NCI-H187 treated with DMSO at 0.1 percent for 48 hours (cell line): Measurements from ENCODE around the gene NAA10.

Experiments
- DNase-seq: peaks from one replicate; lab custom pipeline; 2025; lab: John Stamatoyannopoulos, UW

The NAA10 gene

DNA sequence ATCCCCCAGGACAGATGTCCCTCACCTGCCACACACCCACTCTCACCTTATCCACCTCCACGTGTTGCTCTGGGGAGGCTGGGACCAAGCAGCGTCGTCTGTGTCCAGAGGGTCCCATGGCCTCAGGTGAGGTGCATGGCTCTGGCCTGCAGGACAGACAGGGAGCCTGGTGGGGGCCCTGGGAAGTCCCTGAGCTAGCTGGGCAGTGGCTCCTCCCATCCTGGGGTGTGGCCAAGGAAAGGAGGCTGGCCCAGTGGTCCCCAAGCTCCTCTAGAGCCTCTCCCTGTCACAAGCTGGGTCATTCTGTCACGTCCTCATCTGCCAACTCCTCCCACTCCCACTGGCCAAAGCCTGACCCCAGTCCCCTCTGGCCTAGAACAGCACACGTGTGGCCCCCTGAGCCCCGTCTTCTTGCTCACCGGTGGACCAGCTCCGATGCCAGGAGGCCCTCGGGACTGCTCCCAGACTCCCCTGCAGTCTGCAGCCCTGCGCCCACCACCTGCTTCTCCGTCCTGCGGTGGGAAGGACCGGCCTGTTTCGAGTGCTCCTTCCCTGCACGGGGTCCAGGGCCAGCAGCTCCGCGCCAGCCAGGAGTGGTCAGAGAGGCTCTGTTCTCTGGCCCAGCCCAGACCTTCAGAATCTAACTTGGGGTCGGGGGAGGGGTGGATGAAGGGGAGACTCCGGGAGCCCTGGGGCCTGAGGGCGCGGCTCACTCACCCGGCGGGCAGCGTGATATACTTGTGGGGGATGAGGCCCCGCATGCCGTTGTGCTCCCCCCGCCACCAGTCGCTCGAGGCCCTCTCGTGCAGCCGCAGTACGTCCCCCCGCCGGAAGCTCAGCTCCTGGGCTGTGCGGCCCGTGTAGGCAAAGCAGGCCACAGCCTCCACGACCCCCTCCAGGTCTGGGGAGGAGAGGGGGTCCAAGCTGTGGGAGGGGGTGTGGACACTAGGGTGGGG is 25.5 kb downstream of the NAA10 start:
- DNase-seq, result no peak

DNA sequence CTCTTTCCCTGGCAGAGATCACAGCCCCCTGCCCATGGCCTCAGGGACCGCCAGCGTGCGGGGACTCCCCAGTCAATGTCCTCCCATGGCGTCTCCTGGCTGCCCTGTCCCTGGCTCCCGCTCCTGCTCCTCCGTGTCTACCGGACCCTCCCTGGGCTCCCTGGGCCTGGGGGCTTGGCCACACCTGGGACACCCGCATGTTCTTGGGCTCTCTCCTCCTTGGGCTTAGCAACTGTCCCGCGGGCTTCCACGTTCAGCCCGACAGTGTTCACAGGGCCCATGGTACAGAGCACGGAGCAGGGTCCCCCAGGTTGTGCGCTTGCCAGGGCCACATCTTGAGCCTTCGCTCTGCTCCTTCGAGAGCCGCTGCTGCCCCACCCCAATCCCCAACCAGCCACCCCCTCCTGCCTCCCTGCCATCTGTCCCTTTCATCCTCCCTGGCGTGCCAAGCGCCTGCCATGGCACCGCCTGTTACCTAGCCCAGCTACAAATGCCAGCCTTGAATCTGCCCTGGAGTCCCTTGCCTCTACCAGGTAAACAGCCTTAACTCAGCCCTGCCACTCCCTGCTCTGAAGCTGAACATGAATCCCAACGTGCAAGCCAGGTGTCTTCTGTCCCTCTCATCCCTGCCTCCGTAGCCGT is 26.5 kb downstream of the NAA10 start:
- no peak for DNase-seq

DNA sequence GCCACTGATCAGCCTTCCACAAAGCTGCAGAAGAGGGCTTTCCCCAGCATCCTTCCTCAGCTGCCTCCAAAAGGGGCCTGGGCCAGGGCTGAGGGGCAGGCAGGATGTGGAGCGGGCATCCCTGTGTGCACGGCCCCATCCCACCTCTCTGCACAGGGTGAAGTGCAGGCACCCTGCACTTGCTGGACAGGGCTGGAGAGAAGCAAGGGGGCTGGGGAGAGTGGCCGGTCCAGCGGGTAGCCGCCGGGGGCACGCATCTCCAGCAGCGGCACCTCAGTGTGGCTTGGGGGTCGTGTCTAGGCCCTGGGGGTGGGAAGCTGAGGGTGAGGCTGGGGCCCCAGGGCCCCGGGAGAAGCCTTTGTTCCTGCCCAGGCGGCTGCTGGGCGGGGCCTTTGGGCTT is 27.4 kb downstream of the NAA10 start:
- no peak for DNase-seq

DNA sequence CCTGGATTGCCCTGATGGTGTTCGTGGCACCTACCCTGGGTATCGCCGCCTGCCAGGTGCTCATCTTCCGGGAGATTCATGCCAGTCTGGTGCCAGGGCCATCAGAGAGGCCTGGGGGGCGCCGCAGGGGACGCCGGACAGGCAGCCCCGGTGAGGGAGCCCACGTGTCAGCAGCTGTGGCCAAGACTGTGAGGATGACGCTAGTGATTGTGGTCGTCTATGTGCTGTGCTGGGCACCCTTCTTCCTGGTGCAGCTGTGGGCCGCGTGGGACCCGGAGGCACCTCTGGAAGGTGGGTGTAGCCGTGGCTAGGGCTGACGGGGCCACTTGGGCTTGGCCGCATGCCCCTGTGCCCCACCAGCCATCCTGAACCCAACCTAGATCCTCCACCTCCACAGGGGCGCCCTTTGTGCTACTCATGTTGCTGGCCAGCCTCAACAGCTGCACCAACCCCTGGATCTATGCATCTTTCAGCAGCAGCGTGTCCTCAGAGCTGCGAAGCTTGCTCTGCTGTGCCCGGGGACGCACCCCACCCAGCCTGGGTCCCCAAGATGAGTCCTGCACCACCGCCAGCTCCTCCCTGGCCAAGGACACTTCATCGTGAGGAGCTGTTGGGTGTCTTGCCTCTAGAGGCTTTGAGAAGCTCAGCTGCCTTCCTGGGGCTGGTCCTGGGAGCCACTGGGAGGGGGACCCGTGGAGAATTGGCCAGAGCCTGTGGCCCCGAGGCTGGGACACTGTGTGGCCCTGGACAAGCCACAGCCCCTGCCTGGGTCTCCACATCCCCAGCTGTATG is 28.5 kb downstream of the NAA10 start:
- DNase-seq, result no peak

DNA sequence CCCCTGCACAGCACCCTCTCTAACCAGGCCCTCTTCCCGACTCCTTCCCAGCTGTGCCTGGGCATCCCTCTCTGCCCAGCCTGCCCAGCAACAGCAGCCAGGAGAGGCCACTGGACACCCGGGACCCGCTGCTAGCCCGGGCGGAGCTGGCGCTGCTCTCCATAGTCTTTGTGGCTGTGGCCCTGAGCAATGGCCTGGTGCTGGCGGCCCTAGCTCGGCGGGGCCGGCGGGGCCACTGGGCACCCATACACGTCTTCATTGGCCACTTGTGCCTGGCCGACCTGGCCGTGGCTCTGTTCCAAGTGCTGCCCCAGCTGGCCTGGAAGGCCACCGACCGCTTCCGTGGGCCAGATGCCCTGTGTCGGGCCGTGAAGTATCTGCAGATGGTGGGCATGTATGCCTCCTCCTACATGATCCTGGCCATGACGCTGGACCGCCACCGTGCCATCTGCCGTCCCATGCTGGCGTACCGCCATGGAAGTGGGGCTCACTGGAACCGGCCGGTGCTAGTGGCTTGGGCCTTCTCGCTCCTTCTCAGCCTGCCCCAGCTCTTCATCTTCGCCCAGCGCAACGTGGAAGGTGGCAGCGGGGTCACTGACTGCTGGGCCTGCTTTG is 29.2 kb downstream of the NAA10 start:
- no peak for DNase-seq

DNA sequence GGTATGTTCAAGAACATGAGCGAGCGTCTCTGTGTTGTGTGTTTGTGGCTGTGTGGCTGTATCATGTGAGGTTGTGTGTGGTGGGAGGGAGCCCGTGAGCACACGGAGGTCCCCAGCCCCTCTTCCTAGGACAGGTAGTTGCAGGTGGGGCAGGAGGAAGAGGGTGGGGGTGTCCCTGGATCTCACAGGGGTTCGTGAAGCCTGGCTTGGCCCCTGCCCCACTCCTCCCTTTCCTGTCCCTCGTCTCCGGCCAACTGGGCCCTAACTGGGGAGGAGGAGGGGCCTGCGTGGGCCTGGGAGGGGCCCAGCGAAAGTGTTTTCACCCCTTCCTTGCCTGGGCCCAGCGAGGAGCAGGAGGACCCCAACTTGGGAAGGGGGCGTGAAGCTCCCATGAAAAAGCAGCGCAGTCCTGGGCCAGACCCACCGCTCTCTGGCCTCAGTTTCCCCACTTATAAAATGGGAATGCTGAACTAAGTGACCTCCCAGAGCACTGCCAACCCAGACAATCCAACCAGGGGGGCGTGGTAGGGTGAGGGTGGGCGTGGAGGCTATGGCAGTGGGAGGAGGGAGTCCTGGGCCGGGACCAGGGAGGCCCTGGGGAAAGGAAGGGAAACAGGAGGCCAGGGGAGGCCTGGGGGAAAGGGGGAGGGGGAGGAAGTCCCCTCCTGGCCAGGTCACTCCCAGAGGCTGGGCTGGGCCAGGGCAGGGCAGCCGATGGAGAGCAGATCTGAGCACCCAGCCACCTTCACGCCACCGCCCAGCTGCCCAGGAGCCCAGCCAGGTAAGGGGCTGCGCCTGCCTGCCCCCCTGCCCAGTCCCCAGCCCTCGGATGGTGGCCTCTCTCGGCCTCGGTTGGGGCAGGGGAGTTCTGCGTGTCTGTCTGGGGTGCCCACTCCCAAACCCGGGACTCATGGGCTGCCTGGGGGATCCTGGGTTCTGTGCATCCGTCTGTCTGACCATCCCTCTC is 30.6 kb downstream of the NAA10 start, which contains the start of gene AVPR2:
Gene AVPR2 (plus strand): TSS at position 683 of the 967 bp plus-strand sequence. CDS start 473 bp downstream, outside the sequence.
- DNase-seq, result no peak

DNA sequence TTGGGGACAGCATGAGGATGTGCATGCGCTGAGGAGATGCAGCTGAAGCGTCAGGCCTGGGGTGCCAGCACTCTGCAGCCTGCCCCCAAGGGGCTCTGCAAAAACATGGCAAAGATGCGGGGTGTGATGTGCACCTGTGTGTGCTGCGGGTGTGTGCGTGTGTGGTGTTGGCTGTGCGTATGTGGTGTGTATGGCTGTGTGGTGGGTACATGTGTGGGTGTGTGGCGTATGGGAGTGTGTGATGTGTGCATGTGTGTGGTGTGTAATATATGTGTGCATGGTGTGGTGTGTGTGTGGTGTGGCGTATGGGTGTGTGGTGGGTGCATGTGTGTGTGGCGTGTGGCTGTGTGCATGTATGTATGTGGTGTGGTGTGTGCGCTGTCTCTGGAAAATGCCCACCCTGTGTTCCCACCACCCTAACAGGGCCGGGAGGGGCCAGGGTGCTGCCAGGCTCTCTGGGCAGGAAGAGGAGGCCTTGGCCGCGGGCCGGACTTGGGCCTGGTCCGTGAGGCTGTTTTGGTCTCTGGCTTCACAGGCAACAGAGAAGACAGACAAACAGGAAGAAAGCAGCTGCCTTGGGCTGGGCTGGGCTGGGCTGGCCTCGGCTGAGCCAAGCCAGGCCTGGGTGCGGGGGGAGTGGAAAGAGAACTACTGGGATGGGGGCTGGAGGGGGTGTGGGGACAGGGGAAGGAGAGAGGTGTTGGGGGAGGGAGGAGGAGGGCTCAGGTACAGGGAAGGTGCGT is 31.4 kb downstream of the NAA10 start:
- DNase-seq, result no peak

DNA sequence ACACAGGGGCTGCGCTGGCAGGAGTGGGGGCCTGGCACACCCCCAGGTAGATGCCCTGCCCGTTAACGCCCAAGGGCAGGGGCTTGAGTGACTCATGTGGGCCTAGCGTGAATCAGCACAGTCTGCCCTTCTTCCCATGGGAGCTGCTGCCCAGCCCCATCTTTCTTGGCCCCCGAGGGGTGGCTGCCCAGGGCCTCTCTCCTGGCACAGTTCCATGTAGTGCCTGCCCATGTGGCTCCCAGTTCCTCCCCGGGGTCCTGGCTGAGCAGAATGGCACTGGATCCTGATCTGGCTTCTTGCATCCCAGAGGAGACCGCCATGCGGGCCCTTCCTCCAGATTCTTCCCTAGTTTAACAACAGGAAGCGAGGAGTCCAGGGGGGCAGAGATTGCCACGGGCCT is 32.5 kb downstream of the NAA10 start:
- DNase-seq, result no peak

DNA sequence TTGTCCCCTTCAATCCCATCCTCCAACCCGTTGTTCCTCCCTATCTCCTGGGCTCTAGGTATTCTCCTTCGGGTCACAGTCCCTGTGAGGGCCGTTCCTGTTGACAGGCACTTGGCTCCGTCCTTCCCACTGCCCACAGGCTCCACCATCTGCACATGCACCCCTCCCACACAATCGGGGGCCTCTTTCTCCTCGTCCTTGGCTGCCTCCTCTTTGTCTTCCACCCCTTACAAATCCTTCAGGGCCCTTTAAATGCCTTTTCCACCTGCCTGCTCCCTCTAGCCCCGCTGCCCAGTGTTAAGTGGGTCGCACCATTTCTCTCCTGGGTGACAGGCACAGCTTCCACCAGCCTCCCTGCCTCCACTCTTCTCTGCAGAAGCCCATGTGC is 33.1 kb downstream of the NAA10 start:
- DNase-seq, result no peak

DNA sequence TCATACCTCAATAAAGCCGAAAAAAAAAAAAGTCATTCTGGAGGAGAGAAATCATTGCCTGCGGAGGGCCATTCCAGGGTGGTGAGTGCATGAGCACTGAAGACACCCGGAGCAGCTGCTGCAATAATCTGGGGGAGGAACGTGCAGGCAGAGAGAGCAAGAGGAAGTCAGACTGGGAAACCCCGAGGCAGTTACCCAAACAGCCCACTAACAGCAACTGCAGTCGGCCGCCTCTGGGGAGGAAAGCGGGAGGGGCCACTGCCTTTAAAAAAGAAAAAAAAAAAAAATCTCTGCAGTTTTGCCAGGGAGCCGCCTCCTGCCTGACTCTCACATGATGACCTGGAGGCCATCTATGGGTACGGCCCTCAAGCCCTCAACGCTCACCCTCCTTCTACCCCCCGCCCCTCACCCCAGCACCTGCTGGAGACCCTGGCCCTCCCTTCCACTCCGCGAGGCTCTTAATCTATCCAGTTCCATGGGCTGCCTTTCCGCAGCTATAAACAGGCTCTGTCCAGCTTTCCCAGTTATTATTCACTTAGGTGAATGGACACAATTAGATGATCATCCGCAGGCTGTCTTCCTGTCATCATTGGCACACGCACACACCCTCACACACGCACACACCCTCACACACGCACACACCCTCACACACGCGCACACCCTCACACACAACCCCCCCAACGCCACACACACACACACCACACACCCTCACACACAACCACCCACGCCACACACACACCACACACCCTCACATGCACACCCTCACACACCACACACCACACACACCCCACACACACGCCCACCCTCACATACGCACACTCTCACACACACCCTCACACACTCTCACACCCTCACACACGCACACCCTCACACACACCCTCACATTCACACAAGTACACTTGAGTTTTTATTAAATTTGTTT is 33.7 kb downstream of the NAA10 start:
- no peak for DNase-seq

DNA sequence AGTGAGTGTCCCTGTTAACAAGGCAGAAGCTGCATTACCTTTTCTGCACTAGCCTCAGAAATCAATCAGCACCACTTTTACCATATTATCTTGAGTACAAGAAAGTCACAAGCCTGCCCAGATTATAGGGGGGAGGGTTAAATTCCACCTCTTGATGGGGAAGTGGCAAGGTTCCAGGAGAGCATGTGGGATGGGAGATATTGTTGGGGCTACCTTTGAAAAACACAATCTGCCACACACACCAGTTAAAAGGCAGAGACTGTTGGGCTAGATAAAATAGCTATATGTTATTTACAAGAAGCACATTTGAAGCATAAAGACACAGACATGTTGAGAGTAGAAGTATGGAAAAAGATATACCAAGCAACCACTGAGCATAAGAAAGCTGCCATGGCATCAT is 36.9 kb downstream of the NAA10 start:
- no peak for DNase-seq

DNA sequence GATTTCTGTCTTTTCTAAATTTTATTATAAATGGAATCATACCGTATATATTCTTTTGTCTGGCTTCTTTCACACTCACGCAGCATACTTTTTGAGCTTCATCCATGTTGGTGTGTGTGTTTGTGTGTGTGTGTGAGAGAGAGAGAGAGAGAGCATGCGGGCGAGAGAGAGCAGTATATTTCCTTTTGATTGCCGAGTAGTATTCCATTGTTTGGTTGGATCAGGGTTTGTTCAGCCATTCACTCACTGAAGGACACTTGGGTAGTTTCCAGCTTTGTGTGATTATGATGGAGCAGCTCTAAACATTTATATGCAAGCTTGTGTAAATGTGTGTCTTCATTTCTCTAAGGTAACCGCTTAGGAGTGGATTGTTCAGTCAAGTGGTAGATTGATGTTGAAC is 45.7 kb downstream of the NAA10 start:
- DNase-seq, result no peak

DNA sequence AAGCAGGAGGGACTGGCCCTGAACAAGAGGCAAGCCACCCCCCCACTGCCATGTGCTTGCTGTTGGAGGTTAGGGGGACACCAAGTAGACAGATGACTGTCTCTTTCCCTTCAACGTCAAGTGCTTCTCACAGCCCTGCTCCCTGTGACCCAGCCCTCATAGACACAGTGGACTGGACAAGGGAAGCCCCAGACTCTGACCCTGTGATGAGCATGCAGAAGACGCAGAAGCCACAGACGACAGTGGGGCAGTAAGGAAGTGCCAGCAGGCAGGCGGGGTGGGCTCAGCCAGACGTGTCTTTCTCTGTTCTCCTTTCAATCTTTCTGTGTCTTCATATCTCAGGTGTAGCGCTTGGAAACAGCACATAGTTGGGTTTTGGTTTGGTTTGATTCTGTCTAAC is 46.5 kb downstream of the NAA10 start:
- DNase-seq, result no peak

DNA sequence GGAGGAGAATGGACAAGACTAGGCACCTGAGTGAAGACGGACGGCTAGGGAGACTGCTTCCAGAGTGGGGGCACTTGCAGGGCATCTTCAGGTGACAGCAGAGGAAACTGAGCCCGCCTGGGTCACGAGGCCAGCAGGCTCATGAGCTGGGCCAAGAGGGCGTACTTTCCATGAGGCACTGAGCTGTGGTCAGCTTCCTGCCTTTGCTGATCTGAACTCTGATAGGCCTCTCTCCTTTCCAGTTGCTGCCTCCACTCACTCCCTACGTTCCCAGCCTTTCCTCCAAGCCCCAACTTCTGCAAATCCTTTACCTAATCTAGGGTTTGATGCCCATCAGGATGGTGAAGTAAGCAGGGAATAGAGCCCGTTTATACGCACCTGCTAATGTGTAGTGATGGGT is 47.5 kb downstream of the NAA10 start:
- no peak for DNase-seq

DNA sequence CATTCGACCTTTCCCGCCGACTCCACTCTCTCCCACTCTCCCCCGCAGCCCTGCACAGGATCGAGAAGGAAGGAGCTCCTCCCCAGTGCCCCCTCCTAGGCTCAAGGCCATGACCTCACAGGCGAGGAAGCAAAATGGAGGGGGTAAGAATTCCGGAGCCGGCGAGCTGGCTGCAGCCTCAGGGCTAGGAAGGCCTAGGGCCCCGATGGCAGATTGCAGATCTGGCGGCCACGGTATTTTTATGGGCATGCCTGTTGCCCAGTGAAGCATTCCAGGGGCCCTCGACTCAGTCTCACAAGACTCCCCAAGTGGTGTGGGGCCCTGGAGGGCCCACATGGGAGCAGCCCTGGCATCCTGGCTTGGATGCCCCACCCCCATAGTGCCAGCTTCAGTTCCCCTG is 47.9 kb downstream of the NAA10 start:
- no peak for DNase-seq

DNA sequence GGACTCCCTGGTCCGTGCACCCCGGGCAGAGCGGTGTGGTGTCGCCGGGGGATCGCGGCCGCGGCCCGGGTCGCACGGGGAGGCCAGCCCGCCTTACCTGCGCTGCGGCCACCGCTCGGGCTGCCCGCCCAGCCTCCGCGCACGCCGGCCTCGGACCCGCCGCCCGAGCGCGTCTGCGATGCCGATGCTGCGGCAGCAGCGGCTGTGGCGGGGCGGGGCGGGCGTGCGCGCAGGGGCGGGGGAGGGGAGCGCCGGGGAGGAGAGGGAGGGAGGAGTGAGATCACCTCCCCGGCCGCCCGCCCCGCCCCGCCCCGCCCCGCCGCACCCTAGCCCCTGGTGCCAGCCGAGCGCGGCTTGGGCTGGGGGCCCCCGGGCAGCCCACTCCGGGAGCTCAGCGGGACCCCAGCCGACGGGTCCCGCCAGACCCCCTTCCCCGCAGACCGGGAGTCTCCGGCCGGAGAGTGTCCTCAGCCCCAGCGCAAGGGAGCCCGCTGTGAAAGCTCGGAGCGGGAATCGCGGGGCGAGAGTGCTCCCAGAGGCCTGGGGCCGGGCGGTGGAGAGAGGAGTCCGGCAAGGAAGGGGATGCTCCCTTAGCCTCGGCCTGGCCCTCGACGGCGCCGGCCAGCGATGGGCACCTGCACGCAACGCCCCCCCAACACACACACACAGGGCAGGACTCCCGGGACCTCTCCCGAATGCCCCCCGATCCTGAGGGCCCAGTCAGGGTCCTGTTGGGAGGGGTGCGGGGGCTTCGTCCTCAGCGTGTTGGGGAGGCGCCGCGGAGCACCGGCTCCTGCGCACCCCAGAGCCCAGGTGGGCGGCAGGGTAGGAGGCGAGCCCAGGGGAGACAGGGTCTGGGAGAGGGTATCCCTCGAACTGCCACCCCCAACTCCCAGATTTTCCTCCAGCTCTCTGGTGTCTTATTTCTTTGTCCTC is 48.6 kb downstream of the NAA10 start, which contains the start of gene L1CAM:
Gene L1CAM (minus strand): TSS at position 206 of the 936 bp plus-strand sequence. CDS start 10,337 bp downstream, outside the sequence.
- DNase-seq, result no peak

DNA sequence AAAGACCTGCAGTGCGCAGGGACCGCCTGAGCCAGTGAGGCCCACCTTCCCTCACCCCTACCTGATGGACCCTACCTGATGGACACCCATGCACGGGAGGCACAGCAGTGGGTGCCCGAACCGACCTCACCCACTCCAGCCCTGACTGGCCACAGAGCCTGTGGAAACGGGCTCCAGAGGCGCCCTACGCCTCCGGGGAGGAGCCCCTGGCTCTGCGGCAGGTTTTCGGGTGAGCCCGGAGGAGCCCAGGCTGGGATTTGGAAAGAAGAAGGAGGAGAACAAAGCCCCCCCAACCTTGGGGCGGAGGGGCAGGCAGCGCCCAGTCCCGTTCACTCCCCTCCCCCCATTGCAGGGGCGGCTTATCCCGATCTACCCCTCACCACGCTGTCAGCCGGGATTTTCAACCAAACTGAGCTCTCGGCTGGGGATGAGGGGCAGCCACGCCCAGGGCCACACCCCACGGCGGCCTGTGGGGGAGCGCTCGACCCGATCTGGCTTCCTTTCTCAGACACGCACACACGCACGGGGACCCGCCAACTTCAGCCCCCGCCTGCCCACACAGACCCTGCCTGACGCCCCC is 49.5 kb downstream of the NAA10 start:
- DNase-seq, result no peak
